NB4 (cell line): ENCODE measurements around the gene DGCR8.

Source experiments
- CTCF ChIP-seq: IDR thresholded peaks from one replicate; pipeline ENCODE4 v1.5.1; 2012; ENCODE audit warnings: low read depth, low read length
- MYC ChIP-seq: IDR thresholded peaks from 2 replicates; pipeline ENCODE4 v1.6.1; 2011; ENCODE audit warnings: low read depth, low read length
- POLR2A ChIP-seq: IDR thresholded peaks from 2 replicates; pipeline ENCODE4 v1.6.1; 2011; ENCODE audit warnings: mild to moderate bottlenecking; ENCODE audit not compliant: insufficient read length; ENCODE audit errors: extremely low read depth

GRCh38 chr22:20038574-20038973, 41.5 kb upstream of the DGCR8 start:
- TF ChIP-seq CTCF = no peak
- TF ChIP-seq POLR2A = no peak
- TF ChIP-seq MYC = no peak
